GM12878 (cell line): Measurements from ENCODE around the gene USP2. TPM values are rescaled to one million over a fixed set of nuclear protein-coding genes. Genes with fewer than 3 reads are reported as not detected.
A peak's percentile ranks its signal among the peaks of the same experiment; 100 is the strongest.

ENCODE experiments used
- BCL11A ChIP-seq: IDR thresholded peaks from 2 replicates; pipeline ENCODE4 v1.6.1; 2011; ENCODE audit warnings: low read depth, low read length
- CTCF ChIP-seq, 3 experiments: IDR thresholded peaks in 2 of 3; conservative IDR thresholded peaks in 1 of 3; 2 replicates each; pipeline ENCODE4 v1.5.1; 2011; ENCODE audit warnings: low read depth in 3 of 3, low read length in 3 of 3, mild to moderate bottlenecking in 3 of 3, control low read depth in 2 of 3, moderate library complexity in 2 of 3, inconsistent platforms in 1 of 3, mixed read lengths in 1 of 3; ENCODE audit not compliant: control insufficient read depth in 2 of 3, insufficient read depth in 1 of 3; ENCODE audit errors: extremely low read depth in 1 of 3
- ELK1 ChIP-seq: IDR thresholded peaks from 2 replicates; pipeline ENCODE4 v1.6.1; 2012; ENCODE audit warnings: low read depth, low read length, improper control_type of control experiment
- ESRRA ChIP-seq: IDR thresholded peaks from 2 replicates; pipeline ENCODE4 v1.6.1; 2012; ENCODE audit warnings: mild to moderate bottlenecking, low read length, improper control_type of control experiment
- FOS ChIP-seq: IDR thresholded peaks from 3 replicates; pipeline ENCODE4 v1.6.1; 2011; ENCODE audit warnings: borderline replicate concordance; ENCODE audit not compliant: insufficient read length; ENCODE audit errors: extremely low read depth
- FOXK2 ChIP-seq: fragments of 450-650 bp; IDR thresholded peaks from 2 replicates; pipeline ENCODE4 v1.6.1; 2017; ENCODE audit warnings: mild to moderate bottlenecking, moderate library complexity
- IRF5 ChIP-seq: fragments of 450-650 bp; IDR thresholded peaks from 2 replicates; pipeline ENCODE4 v1.6.1; 2017; ENCODE audit warnings: borderline replicate concordance
- MAX ChIP-seq: IDR thresholded peaks from 2 replicates; pipeline ENCODE4 v1.6.1; 2012; ENCODE audit warnings: low read depth, low read length, improper control_type of control experiment
- MEF2B ChIP-seq: fragments of 450-650 bp; IDR thresholded peaks from 2 replicates; pipeline ENCODE4 v1.6.1; 2018; ENCODE audit warnings: mild to moderate bottlenecking, moderate library complexity; ENCODE audit not compliant: partially characterized antibody, poor library complexity, severe bottlenecking
- NBN ChIP-seq: fragments of 450-650 bp; IDR thresholded peaks from 2 replicates; pipeline ENCODE4 v1.6.1; 2016
- NFIC ChIP-seq: IDR thresholded peaks from 2 replicates; pipeline ENCODE4 v1.6.1; 2012; ENCODE audit warnings: low read depth, mild to moderate bottlenecking, inconsistent platforms, low read length, moderate library complexity
- NR2C2 ChIP-seq: IDR thresholded peaks from 2 replicates; pipeline ENCODE4 v1.6.1; 2011; ENCODE audit warnings: borderline replicate concordance, low read depth; ENCODE audit not compliant: control insufficient read depth, insufficient read length
- NR2F1 ChIP-seq: fragments of 450-650 bp; conservative IDR thresholded peaks from 2 replicates; pipeline ENCODE4 v1.6.1; 2017; ENCODE audit warnings: mild to moderate bottlenecking
- PAX8 ChIP-seq: fragments of 450-650 bp; IDR thresholded peaks from 2 replicates; pipeline ENCODE4 v1.6.1; 2017; ENCODE audit warnings: mild to moderate bottlenecking, moderate library complexity
- RB1 ChIP-seq: fragments of 450-650 bp; formaldehyde crosslinking; IDR thresholded peaks from 2 replicates; pipeline ENCODE4 v1.6.1; 2017; ENCODE audit warnings: mild to moderate bottlenecking, borderline replicate concordance
- RFX5 ChIP-seq: IDR thresholded peaks from 2 replicates; pipeline ENCODE4 v1.6.1; 2011; ENCODE audit warnings: low read depth, low read length, improper control_type of control experiment
- SMC3 ChIP-seq: IDR thresholded peaks from 2 replicates; pipeline ENCODE4 v1.6.1; 2011; ENCODE audit warnings: low read length, improper control_type of control experiment, borderline replicate concordance
- USF2 ChIP-seq: IDR thresholded peaks from 2 replicates; pipeline ENCODE4 v1.6.1; 2011; ENCODE audit warnings: low read depth, low read length, improper control_type of control experiment, borderline replicate concordance
- ZNF207 ChIP-seq: fragments of 450-650 bp; IDR thresholded peaks from 2 replicates; pipeline ENCODE4 v1.6.1; 2014; ENCODE audit warnings: antibody characterized with exemption, mild to moderate bottlenecking, borderline replicate concordance
- ZNF592 ChIP-seq: fragments of 450-650 bp; IDR thresholded peaks from 2 replicates; pipeline ENCODE4 v1.6.1; 2017; ENCODE audit warnings: mild to moderate bottlenecking, moderate library complexity
- polyA plus RNA-seq, 11 experiments: library from polyadenylated mRNA; depleted of rRNA in 4 of 11; unstranded in 6 of 11; stranded (reverse) in 5 of 11; fragments of >200 nt; fragmentation: Nextera tagmentation in 4 of 11; fragmentation: Illumina TruSeq in 1 of 11; extraction: Ambion mirVana in 4 of 11; extraction: Trizol in 1 of 11; gene quantifications; 1 replicate in 1 of 11; 2 replicates in 10 of 11; pipeline versions ENCODE4 v1.2.1 to v1.2.3, GENCODE V29; 2011 to 2016; ENCODE audit warnings: inconsistent platforms in 2 of 11, missing spikeins in 2 of 11, low read depth in 1 of 11
- total RNA-seq, 4 experiments: library from RNA; depleted of rRNA in 3 of 4; stranded (reverse); fragments of >200 nt in 3 of 4; fragmentation: Illumina TruSeq in 1 of 4; extraction: Trizol in 1 of 4; gene quantifications; 2 replicates each; pipeline versions ENCODE4 v1.2.1 to v1.2.3, GENCODE V29; 2013 to 2021

The USP2 gene
- total and polyA plus RNA-seq, 10 of the 15 experiments (the other 5 are each of a cell fraction or from before 2014, with no cell fraction given), result 0.03 to 0.13 (median 0.06) TPM; not detected in 4

- TF ChIP-seq CTCF (IDR thresholded peaks at IDR 0.05 in 2 of 3, conservative IDR thresholded peaks at IDR 0.05 in 1 of 3; ENCODE audit: control insufficient read depth in 2 of 3, extremely low read depth in 1 of 3, insufficient read depth in 1 of 3, low read depth in 3 of 3, low read length in 3 of 3) (peak; percentile 78 to 94 (median 90)), NBN (peak; percentile 58; the same call in 1 of the 2 replicates), FOS (no peak), NR2C2 (no peak), BCL11A (no peak), ZNF592 (no peak), ELK1 (no peak), RB1 (peak; percentile 89; the same call in 1 of the 2 replicates), PAX8 (no peak), SMC3 (peak; percentile 85), FOXK2 (no peak), NR2F1 (no peak), NFIC (no peak), MAX (no peak), MEF2B (no peak), IRF5 (no peak), ESRRA (no peak), USF2 (no peak), RFX5 (no peak), ZNF207 (0 out of 2 replicates have a peak, but pooled peaks have one; percentile 49)
Observed at GRCh38 chr11:119356349-119357031, 25.0 kb downstream of the USP2 start (continued).
